DND-41 (cell line): Measurements from ENCODE around the gene SUSD4.

Experiments used
- ATAC-seq: fragments of 200-7000 bp; cut with Tn5 transposase; 3 replicates; pipeline ENCODE4 v1.9.1; 2021; ENCODE audit warnings: low read depth; ENCODE audit not compliant: insufficient read depth
- DNase-seq: peaks from one replicate; pipeline ENCODE4 v3.0.0-alpha.2; 2020
- H2AFZ ChIP-seq: 2 replicates; pipeline ENCODE4 v1.6.0; 2012; ENCODE audit warnings: low read depth, low read length
- H3K27ac ChIP-seq: 2 replicates; pipeline ENCODE4 v1.5.1; 2012; ENCODE audit warnings: low read length, inconsistent platforms
- H3K27me3 ChIP-seq: fragments of 200-600 bp; sonication (generic); 2 replicates; pipeline ENCODE4 v1.6.0; 2012; ENCODE audit warnings: low read length, mild to moderate bottlenecking, inconsistent platforms; ENCODE audit not compliant: insufficient read depth, poor library complexity
- H3K36me3 ChIP-seq: 2 replicates; pipeline ENCODE4 v1.5.1; 2012; ENCODE audit warnings: low read length, inconsistent platforms; ENCODE audit not compliant: insufficient read depth
- H3K4me1 ChIP-seq: 2 replicates; pipeline ENCODE4 v1.5.1; 2012; ENCODE audit warnings: mild to moderate bottlenecking, low read length; ENCODE audit not compliant: insufficient read depth
- H3K4me2 ChIP-seq: 2 replicates; pipeline ENCODE4 v1.6.0; 2012; ENCODE audit warnings: mild to moderate bottlenecking, moderate library complexity, low read length, inconsistent platforms; ENCODE audit not compliant: insufficient read depth
- H3K4me3 ChIP-seq, 2 experiments: fragments of 200-600 bp in 1 of 2; shearing (Covaris generic) in 1 of 2; 2 replicates each; pipeline ENCODE4 v1.5.1; 2012 to 2016; ENCODE audit warnings: inconsistent platforms in 2 of 2, low read length in 2 of 2, mild to moderate bottlenecking in 2 of 2, low read depth in 1 of 2, moderate library complexity in 1 of 2
- H3K79me2 ChIP-seq: 2 replicates; pipeline ENCODE4 v1.6.0; 2012; ENCODE audit warnings: low read length, inconsistent platforms; ENCODE audit not compliant: insufficient read depth
- H3K9ac ChIP-seq: 2 replicates; pipeline ENCODE4 v1.6.0; 2012; ENCODE audit warnings: low read depth, mild to moderate bottlenecking, inconsistent platforms, low read length, moderate library complexity
- H3K9me3 ChIP-seq: 2 replicates; pipeline ENCODE4 v1.5.1; 2012; ENCODE audit warnings: low read length, moderate library complexity, mild to moderate bottlenecking, inconsistent platforms; ENCODE audit not compliant: insufficient read depth, severe bottlenecking
- H4K20me1 ChIP-seq: 2 replicates; pipeline ENCODE4 v1.6.0; 2012; ENCODE audit warnings: low read length; ENCODE audit not compliant: insufficient read depth
- EZH2 ChIP-seq: IDR thresholded peaks from 3 replicates; pipeline ENCODE4 v1.6.1; 2012; ENCODE audit warnings: borderline replicate concordance, low read depth, mild to moderate bottlenecking, moderate library complexity, low read length, inconsistent platforms; ENCODE audit not compliant: severe bottlenecking
- TF ChIP-seq, protein P1 (sequence below): IDR thresholded peaks from 2 replicates; pipeline ENCODE4 v1.5.1; 2012; ENCODE audit warnings: borderline replicate concordance, low read length, moderate library complexity, mild to moderate bottlenecking; ENCODE audit not compliant: poor library complexity, severe bottlenecking; ENCODE audit errors: extremely low read depth

SUSD4 gene

DNA sequence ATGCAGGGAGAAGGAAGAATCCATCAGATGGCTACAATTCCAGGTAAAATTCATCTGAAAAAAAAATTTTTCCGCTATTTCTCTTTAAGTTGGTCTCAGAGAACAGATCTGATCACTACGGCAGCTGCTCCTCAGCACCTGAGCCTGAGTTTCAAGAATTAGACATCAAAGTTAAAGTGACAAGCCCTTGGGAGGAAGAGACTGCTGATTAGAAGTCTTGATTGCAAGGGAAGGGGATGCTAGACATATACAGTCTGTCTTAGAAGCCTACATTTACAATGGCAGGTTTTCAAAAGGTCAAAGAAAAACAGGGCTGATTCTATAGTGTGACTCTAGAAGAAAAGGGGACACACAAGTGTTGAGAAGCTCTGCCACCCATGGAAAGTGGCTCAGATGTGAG, 48.3 kb downstream of the SUSD4 start:
- H4K20me1 ChIP-seq, result no peaks in the 10 kb centered on the region
- H3K27ac ChIP-seq, result no peak overlapping the region
- no peak for TF ChIP-seq EZH2
- TF ChIP-seq, protein P1, sequence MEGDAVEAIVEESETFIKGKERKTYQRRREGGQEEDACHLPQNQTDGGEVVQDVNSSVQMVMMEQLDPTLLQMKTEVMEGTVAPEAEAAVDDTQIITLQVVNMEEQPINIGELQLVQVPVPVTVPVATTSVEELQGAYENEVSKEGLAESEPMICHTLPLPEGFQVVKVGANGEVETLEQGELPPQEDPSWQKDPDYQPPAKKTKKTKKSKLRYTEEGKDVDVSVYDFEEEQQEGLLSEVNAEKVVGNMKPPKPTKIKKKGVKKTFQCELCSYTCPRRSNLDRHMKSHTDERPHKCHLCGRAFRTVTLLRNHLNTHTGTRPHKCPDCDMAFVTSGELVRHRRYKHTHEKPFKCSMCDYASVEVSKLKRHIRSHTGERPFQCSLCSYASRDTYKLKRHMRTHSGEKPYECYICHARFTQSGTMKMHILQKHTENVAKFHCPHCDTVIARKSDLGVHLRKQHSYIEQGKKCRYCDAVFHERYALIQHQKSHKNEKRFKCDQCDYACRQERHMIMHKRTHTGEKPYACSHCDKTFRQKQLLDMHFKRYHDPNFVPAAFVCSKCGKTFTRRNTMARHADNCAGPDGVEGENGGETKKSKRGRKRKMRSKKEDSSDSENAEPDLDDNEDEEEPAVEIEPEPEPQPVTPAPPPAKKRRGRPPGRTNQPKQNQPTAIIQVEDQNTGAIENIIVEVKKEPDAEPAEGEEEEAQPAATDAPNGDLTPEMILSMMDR, result no peak
- H3K79me2 ChIP-seq, result no peaks in the 10 kb centered on the region
- no peaks in the 10 kb centered on the region for H3K36me3 ChIP-seq
- no peak overlapping the region for H3K9ac ChIP-seq
- H3K9me3 ChIP-seq, result no peaks in the 10 kb centered on the region
- ATAC-seq, result peak; percentile 74
- DNase-seq, result no peak
- H2AFZ ChIP-seq, result no peak overlapping the region
- H3K4me1 ChIP-seq, result peaks cover 7% of the 10 kb centered on the region
- no peaks in the 10 kb centered on the region for H3K27me3 ChIP-seq
- H3K4me2 ChIP-seq, result no peak overlapping the region
- no peak overlapping the region for H3K4me3 ChIP-seq

DNA sequence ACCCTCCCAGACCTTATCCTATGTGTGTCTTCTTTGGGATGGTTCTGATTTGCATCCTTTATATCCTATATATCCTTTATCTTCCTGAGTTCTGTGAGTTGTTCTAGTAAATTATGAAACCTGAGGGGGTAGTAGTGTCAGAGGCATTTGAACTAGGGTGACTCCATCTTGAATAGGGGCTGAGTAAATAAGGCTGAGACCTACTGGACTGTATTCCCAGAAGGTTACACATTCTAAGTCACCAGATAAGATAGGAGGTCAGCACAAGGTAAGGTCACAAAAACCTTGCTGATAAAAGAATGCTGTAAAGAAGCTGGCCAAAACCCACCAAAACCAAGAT, 50.6 kb downstream of the SUSD4 start:
- H3K36me3 ChIP-seq, result no peaks in the 10 kb centered on the region
- H3K27ac ChIP-seq, result no peak overlapping the region
- H3K4me3 ChIP-seq, result no peak overlapping the region
- no peaks in the 10 kb centered on the region for H3K27me3 ChIP-seq
- no peak for TF ChIP-seq EZH2
- TF ChIP-seq, protein P1, result no peak
- ATAC-seq (no peak), DNase-seq (no peak)
- H3K9ac ChIP-seq, result no peak overlapping the region
- H3K4me1 ChIP-seq, result peaks cover 7% of the 10 kb centered on the region
- no peaks in the 10 kb centered on the region for H3K9me3 ChIP-seq
- H2AFZ ChIP-seq, result no peak overlapping the region
- H3K79me2 ChIP-seq, result no peaks in the 10 kb centered on the region
- no peaks in the 10 kb centered on the region for H4K20me1 ChIP-seq
- H3K4me2 ChIP-seq, result no peak overlapping the region

DNA sequence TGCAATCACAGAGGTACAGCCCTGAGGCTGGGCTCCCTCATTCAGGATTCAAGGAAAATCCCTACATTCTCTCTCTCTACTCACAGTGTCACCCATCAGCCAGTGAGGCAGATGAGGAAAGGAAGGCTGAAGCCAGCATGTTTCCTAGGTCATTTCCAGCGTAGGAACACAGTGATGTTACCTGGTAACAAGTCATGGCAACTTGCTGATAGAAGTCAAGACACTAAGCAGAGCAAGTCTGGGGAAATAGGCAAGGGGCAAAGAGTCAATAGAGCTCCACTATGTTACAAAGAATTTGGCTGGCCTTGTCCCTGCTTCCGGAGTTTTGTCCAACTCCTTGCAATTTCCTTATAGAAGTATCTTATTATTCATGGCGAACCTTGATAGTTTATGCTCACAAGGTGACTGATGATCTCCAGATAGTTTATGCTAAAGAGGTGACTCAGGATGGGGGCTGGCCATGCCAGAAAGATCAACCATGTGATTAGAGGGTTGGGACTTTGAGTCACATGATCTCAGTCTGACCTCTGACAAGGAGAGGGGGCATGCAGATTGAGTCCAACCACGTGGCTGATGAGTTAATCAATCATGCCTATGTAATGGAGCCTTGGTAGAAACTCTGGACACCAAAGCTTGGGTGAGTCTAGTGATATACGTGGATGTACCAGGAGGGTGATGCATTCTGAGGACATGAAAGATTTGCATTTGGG, 51.1 kb downstream of the SUSD4 start:
- DNase-seq (no peak), ATAC-seq (no peak)
- Histone ChIP-seq H3K79me2 (no peaks in the 10 kb centered on the region), H3K27me3 (no peaks in the 10 kb centered on the region), H2AFZ (no peak overlapping the region), H3K4me2 (no peak overlapping the region), H3K9me3 (no peaks in the 10 kb centered on the region), H3K4me1 (peaks cover 7% of the 10 kb centered on the region), H4K20me1 (no peaks in the 10 kb centered on the region), H3K27ac (no peak overlapping the region), H3K4me3 (no peak overlapping the region), H3K36me3 (no peaks in the 10 kb centered on the region), H3K9ac (no peak overlapping the region)
- no peak for TF ChIP-seq EZH2
- TF ChIP-seq, protein P1, result no peak
